Effector CD4-positive, alpha-beta T cell (primary cell): ENCODE data around the gene PAM16.
"Not testable (repeated sequence)": the region's sequence is repeated elsewhere in the genome, so short reads cannot be mapped to it uniquely, and the experiment has no call there.

Source experiments
- DNase-seq: peaks from one replicate; pipeline ENCODE4 v3.0.0-alpha.2; 2020

Gene PAM16

GRCh38 chr16:4350365-4350786 is 745 bp downstream of the PAM16 start:
- no peak for DNase-seq

GRCh38 chr16:4349332-4349731 is 1.8 kb downstream of the PAM16 start:
- DNase-seq: no peak

- no peak for DNase-seq
Observed at GRCh38 chr16:4347765-4348509, 3.2 kb downstream of the PAM16 start.

GRCh38 chr16:4347010-4347409 is 4.1 kb downstream of the PAM16 start:
- DNase-seq: no peak

GRCh38 chr16:4345836-4346781 is 5.0 kb downstream of the PAM16 start:
- DNase-seq: no peak

DNA sequence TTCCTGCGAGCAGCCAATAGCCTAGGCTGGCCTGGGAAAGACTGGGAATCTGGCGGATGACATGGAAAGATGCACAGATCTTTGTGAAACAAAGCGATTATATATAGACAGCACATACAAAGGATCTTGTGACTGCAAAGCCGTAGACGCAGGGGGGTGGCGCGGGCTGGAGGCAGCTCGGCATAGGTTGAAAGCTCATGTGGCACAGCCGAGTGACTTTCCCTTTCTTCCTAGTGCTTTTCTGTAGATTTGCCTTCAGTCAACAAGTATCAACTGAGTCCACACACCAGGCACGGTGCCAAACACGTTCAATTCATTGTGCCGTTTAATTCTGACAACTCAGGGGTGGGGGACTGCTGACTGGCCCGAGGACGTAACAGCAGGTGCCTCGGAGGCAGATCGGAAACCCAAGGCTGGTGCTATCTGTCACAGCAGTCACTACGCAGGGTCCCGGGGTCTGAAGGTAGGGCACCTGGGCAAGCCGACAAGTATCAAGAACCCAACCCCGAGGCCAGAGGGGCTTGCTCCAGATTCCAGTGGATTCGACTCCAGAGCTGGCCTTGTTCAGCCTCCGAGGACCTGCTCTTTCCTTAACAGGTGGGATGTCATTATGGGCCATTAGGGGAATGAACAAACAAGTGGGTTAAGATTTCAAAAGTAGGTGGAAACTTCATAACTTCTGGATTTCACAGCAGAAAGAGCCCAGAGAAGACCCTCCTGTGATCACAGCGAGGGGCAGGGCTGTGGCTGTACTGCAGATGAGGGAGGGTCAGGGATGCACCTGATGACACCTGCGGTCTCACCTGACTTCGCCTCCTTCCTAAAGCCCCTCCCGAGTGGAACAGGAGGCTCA is 5.9 kb downstream of the PAM16 start:
- DNase-seq: no peak

GRCh38 chr16:4344300-4344982 is 6.7 kb downstream of the PAM16 start:
- DNase-seq: not testable (repeated sequence)

- no peak for DNase-seq
Observed at GRCh38 chr16:4342866-4343744, 8.0 kb downstream of the PAM16 start.

DNA sequence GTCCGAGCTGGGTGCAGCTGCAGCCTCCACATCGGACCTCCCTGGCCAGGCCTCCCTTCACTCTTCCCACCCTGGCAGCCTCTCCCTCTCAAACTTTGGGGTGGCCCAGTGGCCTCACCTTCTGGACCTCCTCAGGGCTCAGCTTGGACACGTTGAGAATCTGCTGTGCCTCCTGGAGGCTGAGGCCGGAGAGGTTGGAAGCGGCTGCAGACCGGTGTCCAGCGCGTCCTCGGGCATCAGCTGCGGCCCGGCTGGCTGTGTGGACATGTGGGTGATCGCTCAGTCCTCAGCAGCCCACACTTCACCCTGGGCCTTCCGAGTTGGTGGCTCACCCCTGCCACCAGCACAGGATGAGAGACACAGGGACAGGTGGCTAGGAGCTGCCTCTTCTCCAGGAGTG is 9.9 kb downstream of the PAM16 start:
- DNase-seq: no peak

DNA sequence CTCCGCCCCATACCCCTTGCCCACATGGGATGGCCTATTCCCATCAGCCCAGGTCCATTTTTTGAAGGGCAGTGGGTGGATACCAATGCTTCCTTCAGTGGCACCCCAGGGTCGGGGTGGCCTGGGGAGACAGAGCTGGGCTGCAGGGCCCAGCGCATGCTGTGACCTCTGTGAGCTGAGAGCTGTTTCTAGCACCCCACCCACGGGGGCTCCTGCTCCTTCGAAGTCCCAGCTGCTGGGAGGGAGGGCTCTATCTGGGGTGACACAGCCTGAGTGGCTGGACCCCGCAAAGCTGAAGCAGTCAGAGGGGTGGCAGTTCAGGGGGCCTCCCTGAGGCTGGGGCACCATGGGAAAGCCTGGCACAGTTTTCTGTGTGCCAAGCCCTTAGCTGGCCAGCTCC is 10.7 kb downstream of the PAM16 start:
- no peak for DNase-seq

GRCh38 chr16:4339909-4340308 is 11.2 kb downstream of the PAM16 start:
- no peak for DNase-seq

DNA sequence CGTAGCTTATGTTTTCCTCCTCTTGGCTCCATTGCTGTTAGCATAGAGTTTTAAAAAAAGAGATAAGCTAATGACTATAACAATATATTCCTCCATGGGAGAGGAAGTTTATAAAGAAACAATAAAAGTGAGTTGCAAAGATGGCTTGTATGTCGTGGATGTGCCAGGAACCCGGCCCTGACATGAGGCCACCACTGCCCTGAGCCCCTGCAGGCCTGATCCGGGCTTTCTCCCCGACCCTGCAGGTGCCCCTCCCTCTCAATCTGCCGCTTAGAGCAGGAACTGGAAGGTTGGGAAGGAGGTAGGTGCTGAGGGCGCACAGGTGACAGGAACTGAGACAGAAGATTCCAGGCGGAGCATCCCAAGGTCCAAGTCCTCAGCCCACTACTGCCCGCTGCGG is 11.7 kb downstream of the PAM16 start:
- no peak for DNase-seq

- no peak for DNase-seq
Observed at GRCh38 chr16:4338712-4339299, 12.3 kb downstream of the PAM16 start.

- DNase-seq: no peak
Observed at GRCh38 chr16:4338125-4338582, 13.0 kb downstream of the PAM16 start.

GRCh38 chr16:4337540-4338088 is 13.5 kb downstream of the PAM16 start:
- no peak for DNase-seq

DNA sequence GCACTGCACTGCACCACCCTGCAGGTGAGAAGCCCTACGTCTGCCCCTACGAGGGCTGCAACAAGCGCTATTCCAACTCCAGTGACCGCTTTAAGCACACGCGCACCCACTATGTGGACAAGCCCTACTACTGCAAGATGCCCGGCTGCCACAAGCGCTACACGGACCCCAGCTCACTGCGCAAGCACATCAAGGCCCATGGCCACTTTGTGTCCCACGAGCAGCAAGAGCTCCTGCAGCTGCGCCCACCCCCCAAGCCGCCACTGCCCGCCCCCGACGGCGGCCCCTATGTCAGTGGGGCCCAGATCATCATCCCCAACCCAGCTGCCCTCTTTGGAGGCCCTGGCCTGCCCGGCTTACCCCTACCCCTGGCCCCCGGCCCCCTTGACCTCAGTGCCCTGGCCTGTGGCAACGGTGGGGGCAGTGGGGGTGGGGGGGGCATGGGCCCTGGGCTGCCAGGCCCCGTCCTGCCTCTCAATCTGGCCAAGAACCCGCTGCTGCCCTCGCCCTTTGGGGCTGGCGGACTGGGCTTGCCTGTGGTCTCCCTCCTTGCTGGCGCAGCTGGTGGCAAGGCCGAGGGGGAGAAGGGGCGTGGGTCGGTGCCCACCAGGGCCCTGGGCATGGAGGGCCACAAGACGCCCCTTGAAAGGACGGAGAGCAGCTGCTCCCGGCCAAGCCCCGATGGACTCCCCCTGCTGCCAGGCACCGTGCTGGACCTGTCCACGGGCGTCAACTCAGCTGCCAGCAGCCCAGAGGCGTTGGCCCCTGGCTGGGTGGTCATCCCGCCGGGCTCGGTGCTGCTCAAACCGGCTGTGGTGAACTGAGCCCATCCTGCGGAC is 14.2 kb downstream of the PAM16 start:
- no peak for DNase-seq

- no peak for DNase-seq
Observed at GRCh38 chr16:4334724-4335495, 16.2 kb downstream of the PAM16 start.

- DNase-seq: not testable (repeated sequence)
Observed at GRCh38 chr16:4333714-4334113, 17.4 kb downstream of the PAM16 start.

DNA sequence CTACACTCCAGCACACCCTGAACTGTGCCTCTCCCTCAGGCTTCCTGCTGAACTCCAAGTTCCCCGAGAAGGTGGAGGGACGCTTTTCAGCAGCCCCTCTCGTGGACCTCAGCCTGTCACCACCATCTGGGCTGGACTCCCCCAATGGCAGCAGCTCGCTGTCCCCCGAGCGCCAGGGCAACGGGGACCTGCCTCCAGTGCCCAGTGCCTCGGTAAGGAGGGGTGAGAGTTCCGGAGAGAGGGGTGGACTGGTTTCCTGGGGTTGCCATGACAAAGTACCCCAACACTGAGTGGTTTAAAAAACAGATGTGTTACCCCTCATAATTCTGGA is 17.8 kb downstream of the PAM16 start:
- DNase-seq: no peak
